GM23248 (cell line): Measurements from ENCODE around the gene FNDC3B. TPM values are rescaled to one million over a fixed set of nuclear protein-coding genes. Genes with fewer than 3 reads are reported as not detected.
A peak's percentile ranks its signal among the peaks of the same experiment; 100 is the strongest.

Experiments used
- DNase-seq: peaks from one replicate; pipeline ENCODE4 v3.0.0-alpha.2; 2015
- H2AFZ ChIP-seq: fragments of 200-600 bp; sonication (generic); 2 replicates; pipeline ENCODE4 v1.6.1; 2016; ENCODE audit warnings: antibody characterized with exemption
- H3F3A ChIP-seq: fragments of 200-600 bp; sonication (generic); 2 replicates; pipeline ENCODE4 v1.6.1; 2016; ENCODE audit warnings: mild to moderate bottlenecking, antibody characterized with exemption, mixed run types; ENCODE audit not compliant: insufficient read depth
- H3K27ac ChIP-seq: fragments of 200-600 bp; sonication (generic); 2 replicates; pipeline ENCODE4 v1.5.1; 2016; ENCODE audit warnings: mild to moderate bottlenecking
- H3K27me3 ChIP-seq: fragments of 200-600 bp; sonication (generic); replicated peaks from 2 replicates; pipeline ENCODE4 v1.6.1; 2016; ENCODE audit warnings: mild to moderate bottlenecking; ENCODE audit not compliant: insufficient read depth
- H3K36me3 ChIP-seq: fragments of 200-600 bp; sonication (generic); 2 replicates; pipeline ENCODE4 v1.6.1; 2016; ENCODE audit warnings: low read depth, mild to moderate bottlenecking
- H3K4me1 ChIP-seq: fragments of 200-600 bp; sonication (generic); 2 replicates; pipeline ENCODE4 v1.6.1; 2016; ENCODE audit warnings: mild to moderate bottlenecking; ENCODE audit not compliant: insufficient read depth
- H3K4me2 ChIP-seq: fragments of 200-600 bp; sonication (generic); one replicate; pipeline ENCODE4 v1.6.1; 2016; ENCODE audit warnings: mild to moderate bottlenecking; ENCODE audit not compliant: unreplicated experiment
- H3K4me3 ChIP-seq: fragments of 200-600 bp; sonication (generic); 2 replicates; pipeline ENCODE4 v1.5.1; 2016; ENCODE audit warnings: mild to moderate bottlenecking
- H3K79me2 ChIP-seq: fragments of 200-600 bp; sonication (generic); 2 replicates; pipeline ENCODE4 v1.6.1; 2016; ENCODE audit warnings: mild to moderate bottlenecking; ENCODE audit not compliant: insufficient read depth
- H3K9ac ChIP-seq: fragments of 200-600 bp; sonication (generic); 2 replicates; pipeline ENCODE4 v1.6.1; 2016; ENCODE audit warnings: mild to moderate bottlenecking
- H3K9me2 ChIP-seq: fragments of 200-600 bp; sonication (generic); 2 replicates; pipeline ENCODE4 v1.6.1; 2016; ENCODE audit warnings: mixed run types, mild to moderate bottlenecking, moderate library complexity; ENCODE audit not compliant: insufficient read depth
- H3K9me3 ChIP-seq: fragments of 200-600 bp; sonication (generic); one replicate; pipeline ENCODE4 v1.6.1; 2017; ENCODE audit warnings: low read depth
- H4K20me1 ChIP-seq: fragments of 200-600 bp; sonication (generic); 2 replicates; pipeline ENCODE4 v1.6.0; 2016; ENCODE audit not compliant: insufficient read depth
- EZH2 ChIP-seq: fragments of 200-600 bp; sonication (generic); IDR thresholded peaks from 2 replicates; pipeline ENCODE4 v1.6.1; 2018; ENCODE audit warnings: antibody characterized with exemption, mild to moderate bottlenecking; ENCODE audit not compliant: insufficient read depth, poor library complexity, severe bottlenecking
- EZH2phosphoT487 ChIP-seq: fragments of 200-600 bp; sonication (generic); IDR thresholded peaks from 2 replicates; pipeline ENCODE4 v1.6.1; 2018; ENCODE audit warnings: antibody characterized with exemption, moderate library complexity, mild to moderate bottlenecking, low read depth; ENCODE audit not compliant: insufficient read depth
- WGBS, 2 experiments: methylation state at CpG; one replicate each; pipeline ENCODE4 v1.1.6; 2015 to 2017; ENCODE audit warnings: low lambda C conversion rate in 2 of 2, low coverage in 1 of 2; ENCODE audit errors: missing lambda C conversion rate in 2 of 2; 5-methylcytosine and 5-hydroxymethylcytosine counted together
- in situ Hi-C: fragments of 300-500 bp; cut with MboI; formaldehyde crosslinking; loops from 2 replicates; pipeline ENCODE4 v1.15.0; 2020
- polyA plus RNA-seq: library from polyadenylated mRNA; unstranded; fragments of >200 nt; fragmentation: Nextera tagmentation; extraction: Ambion mirVana; gene quantifications from 2 replicates; pipeline ENCODE4 v1.2.1, GENCODE V29; 2016
- total RNA-seq: library from RNA; depleted of rRNA; stranded (reverse); fragments of >200 nt; shearing (Covaris generic); gene quantifications from 2 replicates; pipeline ENCODE4 v1.2.3, GENCODE V29; 2014

FNDC3B gene
- total and polyA plus RNA-seq, 2 experiments from 2014 or later: 85.5 to 123 TPM

DNA sequence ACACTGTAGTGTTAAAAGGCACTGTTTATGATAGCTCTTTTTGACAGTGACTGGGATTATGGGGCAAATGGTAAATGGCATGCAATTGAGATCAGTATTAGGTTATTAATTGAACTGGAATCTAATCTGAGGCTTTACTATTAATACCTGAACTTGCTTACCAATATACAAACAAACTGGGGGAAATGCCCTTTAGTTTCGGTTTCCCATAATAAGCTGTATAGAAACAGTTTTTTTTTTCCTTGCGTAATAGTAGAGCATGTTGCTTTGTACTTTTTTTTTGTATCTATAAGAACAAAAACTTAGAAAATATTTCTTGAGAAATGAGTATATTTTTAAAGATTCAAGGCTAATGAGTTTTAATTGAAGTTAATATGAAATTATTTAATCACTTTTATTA, 95.0 kb downstream of the FNDC3B start:
- H3K4me3 ChIP-seq: no peak overlapping the region
- no peak for TF ChIP-seq EZH2phosphoT487
- no peak for TF ChIP-seq EZH2
- no peaks in the 10 kb centered on the region for H3K27me3 ChIP-seq
- no peak overlapping the region for H3K9ac ChIP-seq
- peaks cover 7% of the 10 kb centered on the region; the same call in 1 of the 2 replicates for H3K36me3 ChIP-seq
- H4K20me1 ChIP-seq: no peaks in the 10 kb centered on the region
- peaks cover 93% of the 10 kb centered on the region for H3K79me2 ChIP-seq
- no peak overlapping the region for H2AFZ ChIP-seq
- 83 to 89% methylated on average over 2 of the region's 2 CpGs for WGBS, 2 experiments
- H3K9me3 ChIP-seq: no peaks in the 10 kb centered on the region
- in situ Hi-C loops: no loop called here
- peaks cover 80% of the 10 kb centered on the region for H3F3A ChIP-seq
- peak overlapping the region; percentile 91 for H3K27ac ChIP-seq
- peaks cover 71% of the 10 kb centered on the region for H3K4me1 ChIP-seq
- no peaks in the 10 kb centered on the region for H3K9me2 ChIP-seq
- no peak for DNase-seq
- H3K4me2 ChIP-seq: no peak overlapping the region

DNA sequence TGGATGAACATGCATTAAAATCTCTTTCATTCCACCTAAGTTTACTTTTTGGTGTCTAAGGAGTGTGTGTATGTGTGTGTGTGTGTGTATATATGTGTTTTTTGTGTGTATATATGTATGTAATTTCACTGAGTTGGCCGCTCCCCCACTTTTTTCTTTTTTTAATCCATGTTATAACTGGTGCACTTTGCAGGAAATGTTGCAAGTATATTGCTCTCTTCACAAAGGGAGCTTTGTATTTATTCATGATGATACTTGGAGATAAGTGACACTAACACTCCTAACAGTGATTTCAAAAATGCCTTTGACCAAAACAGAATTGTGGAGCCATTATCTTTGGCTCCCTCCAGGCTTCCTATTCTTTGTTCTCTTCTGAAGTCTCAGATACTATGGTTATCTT, 95.8 kb downstream of the FNDC3B start:
- Histone ChIP-seq H3K36me3 (peaks cover 7% of the 10 kb centered on the region; the same call in 1 of the 2 replicates), H4K20me1 (no peaks in the 10 kb centered on the region), H3K9me2 (no peaks in the 10 kb centered on the region), H3F3A (peaks cover 84% of the 10 kb centered on the region), H3K4me3 (no peak overlapping the region), H3K27ac (peak overlapping the region; percentile 91), H3K4me1 (peaks cover 74% of the 10 kb centered on the region), H3K4me2 (peak overlapping the region; percentile 51), H2AFZ (no peak overlapping the region), H3K9me3 (no peaks in the 10 kb centered on the region), H3K79me2 (peaks cover 98% of the 10 kb centered on the region), H3K9ac (peak overlapping the region; percentile 69), H3K27me3 (no peaks in the 10 kb centered on the region)
- TF ChIP-seq EZH2phosphoT487: no peak
- no peak for TF ChIP-seq EZH2
- 96 to 100% methylated on average over 1 of the region's 1 CpG for WGBS, 2 experiments
- DNase-seq: no peak
- in situ Hi-C loops: no loop called here

GRCh38 chr3:172135820-172136219, 96.4 kb downstream of the FNDC3B start:
- no peaks in the 10 kb centered on the region for H3K9me3 ChIP-seq
- H3K27ac ChIP-seq: peak overlapping the region; percentile 91
- H3K79me2 ChIP-seq: peaks cover 98% of the 10 kb centered on the region
- H3K4me3 ChIP-seq: no peak overlapping the region
- in situ Hi-C loops: no loop called here
- peaks cover 2% of the 10 kb centered on the region; the same call in 1 of the 2 replicates for H4K20me1 ChIP-seq
- H3K36me3 ChIP-seq: peaks cover 7% of the 10 kb centered on the region; the same call in 1 of the 2 replicates
- WGBS, 2 experiments: 7 to 10% methylated on average over 2 of the region's 2 CpGs
- H3K27me3 ChIP-seq: no peaks in the 10 kb centered on the region
- H3F3A ChIP-seq: peaks cover 84% of the 10 kb centered on the region
- peaks cover 74% of the 10 kb centered on the region for H3K4me1 ChIP-seq
- H3K9ac ChIP-seq: peak overlapping the region; percentile 69
- TF ChIP-seq EZH2: no peak
- TF ChIP-seq EZH2phosphoT487: no peak
- peak overlapping the region; percentile 51 for H3K4me2 ChIP-seq
- H3K9me2 ChIP-seq: no peaks in the 10 kb centered on the region
- H2AFZ ChIP-seq: no peak overlapping the region
- peak; percentile 93 for DNase-seq

DNA sequence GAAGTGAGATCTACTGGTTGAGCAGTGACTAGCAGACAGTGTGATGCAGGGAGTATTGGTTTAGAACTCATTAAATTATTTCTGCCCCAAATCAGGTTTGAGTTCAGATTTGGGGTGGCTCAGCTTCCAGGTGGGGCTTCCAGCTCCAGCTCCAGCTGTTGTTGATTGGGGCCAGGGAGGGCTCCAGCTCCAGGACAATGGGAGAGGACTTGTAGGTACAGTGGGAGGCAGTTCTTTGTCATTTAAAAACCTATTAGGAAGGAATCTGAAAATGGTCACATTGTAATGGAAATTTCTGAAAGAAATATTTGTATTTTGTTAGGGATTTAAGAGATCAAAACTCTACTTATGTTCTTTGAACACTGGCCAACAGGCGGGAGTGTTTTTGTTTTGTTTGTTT, 97.0 kb downstream of the FNDC3B start:
- H3K4me3 ChIP-seq: no peak overlapping the region
- peak overlapping the region; percentile 69 for H3K9ac ChIP-seq
- no peaks in the 10 kb centered on the region for H3K9me2 ChIP-seq
- H3K4me2 ChIP-seq: peak overlapping the region; percentile 36
- peaks cover 98% of the 10 kb centered on the region for H3K79me2 ChIP-seq
- DNase-seq: no peak
- H3K9me3 ChIP-seq: no peaks in the 10 kb centered on the region
- H3F3A ChIP-seq: peaks cover 84% of the 10 kb centered on the region
- no peak overlapping the region for H2AFZ ChIP-seq
- peaks cover 7% of the 10 kb centered on the region; the same call in 1 of the 2 replicates for H4K20me1 ChIP-seq
- in situ Hi-C loops: no loop called here
- peak overlapping the region; percentile 91 for H3K27ac ChIP-seq
- no peak for TF ChIP-seq EZH2phosphoT487
- peaks cover 75% of the 10 kb centered on the region for H3K4me1 ChIP-seq
- peaks cover 7% of the 10 kb centered on the region; the same call in 1 of the 2 replicates for H3K36me3 ChIP-seq
- no peaks in the 10 kb centered on the region for H3K27me3 ChIP-seq
- WGBS, 2 experiments: 61 to 70% methylated on average over 1 of the region's 1 CpG
